Neuronal stem cell (in vitro differentiated cells): ENCODE results near the gene FZD7.

Source experiments
- DNase-seq: peaks from one replicate; pipeline ENCODE4 v3.0.0-alpha.2; 2013; ENCODE audit warnings: low spot score
- H2AFZ ChIP-seq: one replicate; pipeline ENCODE4 v1.6.1; 2013; ENCODE audit warnings: mild to moderate bottlenecking, low read length, inconsistent platforms
- H2AK5ac ChIP-seq: 2 replicates; pipeline ENCODE4 v1.6.1; 2013; ENCODE audit warnings: low read depth, mild to moderate bottlenecking, inconsistent platforms, low read length, moderate library complexity, mixed read lengths
- H2BK120ac ChIP-seq: 2 replicates; pipeline ENCODE4 v1.6.1; 2013; ENCODE audit warnings: low read depth, mild to moderate bottlenecking, inconsistent platforms, low read length, moderate library complexity, mixed read lengths
- H2BK12ac ChIP-seq: one replicate; pipeline ENCODE4 v1.6.1; 2013; ENCODE audit warnings: low read length, inconsistent platforms
- H2BK15ac ChIP-seq: 2 replicates; pipeline ENCODE4 v1.6.1; 2013; ENCODE audit warnings: mild to moderate bottlenecking, low read length, inconsistent platforms, mixed read lengths
- H2BK5ac ChIP-seq: one replicate; pipeline ENCODE4 v1.6.1; 2013; ENCODE audit warnings: inconsistent platforms, mild to moderate bottlenecking, low read length, moderate library complexity
- H3K14ac ChIP-seq: one replicate; pipeline ENCODE4 v1.6.1; 2013; ENCODE audit warnings: low read length, inconsistent platforms
- H3K18ac ChIP-seq: 2 replicates; pipeline ENCODE4 v1.6.1; 2013; ENCODE audit warnings: low read length, inconsistent platforms
- H3K23ac ChIP-seq: 2 replicates; pipeline ENCODE4 v1.6.1; 2013; ENCODE audit warnings: low read depth, mild to moderate bottlenecking, mixed read lengths, low read length, inconsistent platforms; ENCODE audit not compliant: poor library complexity
- H3K27ac ChIP-seq: replicated peaks from 3 replicates; pipeline ENCODE4 v1.5.1; 2013; ENCODE audit warnings: low read length, inconsistent platforms
- H3K27me3 ChIP-seq, 3 experiments: 2 replicates each; pipeline ENCODE4 v1.6.1; 2013; ENCODE audit warnings: low read length in 3 of 3, mild to moderate bottlenecking in 2 of 3, inconsistent platforms in 1 of 3, low read depth in 1 of 3, mixed read lengths in 1 of 3, moderate library complexity in 1 of 3; ENCODE audit not compliant: control insufficient read depth in 3 of 3, insufficient read depth in 3 of 3
- H3K36me3 ChIP-seq, 2 donors: replicated peaks in 1 of 2; 2 replicates each; pipeline ENCODE4 v1.6.1; 2013; ENCODE audit warnings: low read length in 2 of 2; ENCODE audit not compliant: control insufficient read depth in 2 of 2, insufficient read depth in 2 of 2
- H3K4ac ChIP-seq: 2 replicates; pipeline ENCODE4 v1.6.1; 2013; ENCODE audit warnings: inconsistent platforms, mild to moderate bottlenecking, low read length, moderate library complexity
- H3K4me1 ChIP-seq, 2 donors: 1 replicate in 1 of 2; 2 replicates in 1 of 2; pipeline ENCODE4 v1.6.1; 2013; ENCODE audit warnings: low read length in 2 of 2, low read depth in 1 of 2; ENCODE audit not compliant: control insufficient read depth in 2 of 2, insufficient read depth in 1 of 2
- H3K4me2 ChIP-seq: one replicate; pipeline ENCODE4 v1.6.1; 2013; ENCODE audit warnings: mild to moderate bottlenecking, low read length, inconsistent platforms; ENCODE audit not compliant: insufficient read depth, poor library complexity, severe bottlenecking
- H3K4me3 ChIP-seq, 2 donors: 2 replicates each; pipeline ENCODE4 v1.5.1; 2013; ENCODE audit warnings: low read length in 2 of 2, mild to moderate bottlenecking in 2 of 2, inconsistent platforms in 1 of 2, moderate library complexity in 1 of 2
- H3K79me1 ChIP-seq: one replicate; pipeline ENCODE4 v1.6.1; 2013; ENCODE audit warnings: low read depth, mild to moderate bottlenecking, inconsistent platforms, low read length, moderate library complexity
- H3K9ac ChIP-seq: one replicate; pipeline ENCODE4 v1.6.1; 2013; ENCODE audit warnings: mild to moderate bottlenecking, low read depth, low read length, inconsistent platforms; ENCODE audit not compliant: poor library complexity
- H3K9me3 ChIP-seq, 2 donors: replicated peaks in 1 of 2; 2 replicates each; pipeline versions ENCODE3 to v1.6.1; 2013; ENCODE audit warnings: low read length in 2 of 2, mild to moderate bottlenecking in 2 of 2, inconsistent platforms in 1 of 2, low read depth in 1 of 2, mixed read lengths in 1 of 2, moderate library complexity in 1 of 2; ENCODE audit not compliant: control insufficient read depth in 2 of 2, insufficient read depth in 1 of 2
- H4K8ac ChIP-seq: one replicate; pipeline ENCODE4 v1.6.1; 2013; ENCODE audit warnings: low read depth, mild to moderate bottlenecking, inconsistent platforms, low read length, moderate library complexity
- H4K91ac ChIP-seq: one replicate; pipeline ENCODE4 v1.6.1; 2013; ENCODE audit warnings: low read length, low read depth, mild to moderate bottlenecking, inconsistent platforms; ENCODE audit not compliant: poor library complexity
- WGBS, 2 donors: extraction: QIAGEN DNeasy Blood & Tissue Kit; methylation state at CpG; one replicate each; pipeline ENCODE4 v1.1.7; 2013; ENCODE audit warnings: missing lambda C conversion rate in 2 of 2, mixed read lengths in 1 of 2; ENCODE audit not compliant: insufficient read length in 2 of 2, insufficient replicate concordance in 1 of 2; ENCODE audit errors: extremely low coverage in 2 of 2; 5-methylcytosine and 5-hydroxymethylcytosine counted together

The FZD7 gene

GRCh38 chr2:202044777-202045176 lies 11.1 kb downstream of the FZD7 start:
- Histone ChIP-seq H4K91ac (no peak overlapping the region), H3K4me1 (peaks cover 5 to 8% of the 10 kb centered on the region in 2 donors), H3K27me3 (no peaks in the 10 kb centered on the region), H3K27ac (no peak overlapping the region), H2BK15ac (no peak overlapping the region), H2AK5ac (no peak overlapping the region), H4K8ac (no peak overlapping the region), H3K4me2 (no peak overlapping the region), H3K4me3 (no peak overlapping the region), H3K79me1 (no peaks in the 10 kb centered on the region), H2BK120ac (no peak overlapping the region), H3K36me3 (peaks cover 0 to 2% of the 10 kb centered on the region in 2 donors), H3K9ac (no peak overlapping the region), H3K23ac (no peak overlapping the region), H2AFZ (no peak overlapping the region), H3K14ac (no peak overlapping the region), H3K18ac (no peak overlapping the region), H2BK5ac (no peak overlapping the region), H3K4ac (no peak overlapping the region), H3K9me3 (no peaks in the 10 kb centered on the region), H2BK12ac (no peak overlapping the region)
- no peak for DNase-seq

GRCh38 chr2:202046572-202046971 lies 12.9 kb downstream of the FZD7 start:
- Histone ChIP-seq H2BK120ac (no peak overlapping the region), H3K18ac (no peak overlapping the region), H3K4me1 (peaks cover 10% of the 10 kb centered on the region in 2 donors), H2BK5ac (no peak overlapping the region), H2BK15ac (no peak overlapping the region), H3K79me1 (no peaks in the 10 kb centered on the region), H3K36me3 (no peaks in the 10 kb centered on the region), H4K8ac (no peak overlapping the region), H3K4me3 (no peak overlapping the region), H2AFZ (no peak overlapping the region), H2AK5ac (no peak overlapping the region), H3K4ac (no peak overlapping the region), H3K27me3 (no peaks in the 10 kb centered on the region), H2BK12ac (no peak overlapping the region), H3K23ac (no peak overlapping the region), H4K91ac (no peak overlapping the region), H3K27ac (no peak overlapping the region), H3K9me3 (no peaks in the 10 kb centered on the region), H3K9ac (no peak overlapping the region), H3K14ac (no peak overlapping the region), H3K4me2 (no peak overlapping the region)
- no peak for DNase-seq
- no CpG with 5 or more reads among the region's 7 CpGs for WGBS, 2 donors

GRCh38 chr2:202049092-202049728 lies 15.6 kb downstream of the FZD7 start:
- Histone ChIP-seq H3K27me3 (no peaks in the 10 kb centered on the region), H4K91ac (no peak overlapping the region), H2BK12ac (no peak overlapping the region), H2AFZ (no peak overlapping the region), H2BK120ac (no peak overlapping the region), H3K79me1 (no peaks in the 10 kb centered on the region), H4K8ac (no peak overlapping the region), H3K14ac (no peak overlapping the region), H2BK15ac (no peak overlapping the region), H3K4me2 (no peak overlapping the region), H3K9me3 (no peaks in the 10 kb centered on the region), H3K9ac (no peak overlapping the region), H2AK5ac (no peak overlapping the region), H3K4me3 (no peak overlapping the region), H2BK5ac (no peak overlapping the region), H3K36me3 (no peaks in the 10 kb centered on the region), H3K4me1 (peaks cover 12 to 18% of the 10 kb centered on the region in 2 donors), H3K23ac (no peak overlapping the region), H3K4ac (no peak overlapping the region), H3K18ac (no peak overlapping the region), H3K27ac (no peak overlapping the region)
- no peak for DNase-seq
- WGBS, 2 donors = no CpG with 5 or more reads among the region's 2 CpGs

GRCh38 chr2:202049840-202050239 lies 16.2 kb downstream of the FZD7 start:
- H3K4ac ChIP-seq = no peak overlapping the region
- H3K79me1 ChIP-seq = no peaks in the 10 kb centered on the region
- H3K9ac ChIP-seq = no peak overlapping the region
- WGBS, 2 donors = no CpG with 5 or more reads among the region's 1 CpG
- no peak overlapping the region for H4K8ac ChIP-seq
- no peaks in the 10 kb centered on the region for H3K27me3 ChIP-seq
- no peaks in the 10 kb centered on the region for H3K9me3 ChIP-seq
- peaks cover 13 to 18% of the 10 kb centered on the region in 2 donors for H3K4me1 ChIP-seq
- H3K4me3 ChIP-seq = no peak overlapping the region
- no peak overlapping the region for H3K14ac ChIP-seq
- no peak overlapping the region for H2AFZ ChIP-seq
- no peak overlapping the region for H3K23ac ChIP-seq
- H2BK5ac ChIP-seq = no peak overlapping the region
- DNase-seq = no peak
- H2AK5ac ChIP-seq = no peak overlapping the region
- H2BK15ac ChIP-seq = no peak overlapping the region
- no peak overlapping the region for H4K91ac ChIP-seq
- no peak overlapping the region for H2BK120ac ChIP-seq
- H3K18ac ChIP-seq = no peak overlapping the region
- no peak overlapping the region for H3K4me2 ChIP-seq
- no peak overlapping the region for H2BK12ac ChIP-seq
- no peak overlapping the region for H3K27ac ChIP-seq
- H3K36me3 ChIP-seq = no peaks in the 10 kb centered on the region
